Jurkat, Clone E6-1 (cell line): ENCODE results near the gene INAFM1. TPM values are rescaled to one million over a fixed set of nuclear protein-coding genes. Genes with fewer than 3 reads are reported as not detected.

Experiments
- DNase-seq: peaks from one replicate; pipeline ENCODE4 v3.0.0-alpha.2; 2011; ENCODE audit warnings: low read depth, low spot score
- H3K4me3 ChIP-seq: 2 replicates; pipeline ENCODE4 v1.5.1; 2011; ENCODE audit warnings: mild to moderate bottlenecking, low read length, control low read depth, moderate library complexity
- polyA plus RNA-seq: library from polyadenylated mRNA; unstranded; fragments of >200 nt; gene quantifications from one replicate; pipeline ENCODE4 v1.2.1, GENCODE V29; 2012; ENCODE audit warnings: missing spikeins; ENCODE audit not compliant: insufficient read length, insufficient read depth

The INAFM1 gene
- polyA plus RNA-seq, result 7.2 TPM

DNA sequence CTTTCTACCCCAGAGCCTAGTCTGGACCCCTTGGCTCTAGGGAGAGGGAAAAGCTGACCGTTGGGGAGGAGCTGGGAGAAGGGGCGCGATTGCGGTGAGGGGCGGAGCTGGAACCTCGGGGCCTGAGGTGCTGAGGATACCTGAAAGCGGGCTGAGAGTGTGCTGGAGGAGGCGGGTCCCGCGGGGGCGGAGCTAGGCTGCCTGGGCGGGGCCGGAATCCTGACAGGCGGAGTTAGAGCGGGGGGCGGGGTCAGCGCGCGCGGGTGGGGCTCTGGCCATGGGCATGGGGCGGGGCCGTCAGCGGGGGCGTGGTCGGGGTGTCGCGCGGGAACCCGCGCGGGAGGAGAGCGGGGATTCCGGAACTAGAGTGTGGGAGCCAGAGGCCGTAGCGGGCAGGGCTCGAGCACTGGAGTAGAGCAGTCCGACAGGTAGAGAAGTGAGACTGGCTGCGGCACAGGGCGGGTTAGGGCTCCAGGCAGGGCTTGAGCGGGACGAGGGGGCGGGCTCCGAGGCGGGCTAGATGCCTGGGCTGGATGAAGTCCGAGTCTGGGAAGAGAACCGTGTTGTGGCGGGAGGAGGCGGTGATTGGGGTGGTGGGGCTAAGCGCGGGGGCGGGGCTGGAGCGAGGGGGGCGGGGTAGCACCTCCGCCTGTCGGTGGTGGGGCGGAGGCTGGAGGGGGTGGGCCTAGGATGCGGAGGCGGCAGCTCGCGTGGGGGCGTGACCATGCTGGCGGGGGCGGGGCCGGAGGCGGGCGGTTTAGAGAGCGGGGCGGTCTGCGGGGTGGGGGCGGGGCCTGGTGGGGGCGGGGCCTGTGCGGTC lies at the start of gene INAFM1:
TSS of gene INAFM1 (plus strand) at position 815 of the 820 bp plus-strand sequence. CDS start 35 bp downstream, outside the sequence.
- H3K4me3 ChIP-seq, result peak within 1 kb of the TSS; percentile 86
- peak; percentile 85 for DNase-seq

GRCh38 chr19:47225746-47226425 lies 48.8 kb upstream of the INAFM1 start:
- peak overlapping the region; percentile 48 for H3K4me3 ChIP-seq
- DNase-seq, result peak; percentile 72

DNA sequence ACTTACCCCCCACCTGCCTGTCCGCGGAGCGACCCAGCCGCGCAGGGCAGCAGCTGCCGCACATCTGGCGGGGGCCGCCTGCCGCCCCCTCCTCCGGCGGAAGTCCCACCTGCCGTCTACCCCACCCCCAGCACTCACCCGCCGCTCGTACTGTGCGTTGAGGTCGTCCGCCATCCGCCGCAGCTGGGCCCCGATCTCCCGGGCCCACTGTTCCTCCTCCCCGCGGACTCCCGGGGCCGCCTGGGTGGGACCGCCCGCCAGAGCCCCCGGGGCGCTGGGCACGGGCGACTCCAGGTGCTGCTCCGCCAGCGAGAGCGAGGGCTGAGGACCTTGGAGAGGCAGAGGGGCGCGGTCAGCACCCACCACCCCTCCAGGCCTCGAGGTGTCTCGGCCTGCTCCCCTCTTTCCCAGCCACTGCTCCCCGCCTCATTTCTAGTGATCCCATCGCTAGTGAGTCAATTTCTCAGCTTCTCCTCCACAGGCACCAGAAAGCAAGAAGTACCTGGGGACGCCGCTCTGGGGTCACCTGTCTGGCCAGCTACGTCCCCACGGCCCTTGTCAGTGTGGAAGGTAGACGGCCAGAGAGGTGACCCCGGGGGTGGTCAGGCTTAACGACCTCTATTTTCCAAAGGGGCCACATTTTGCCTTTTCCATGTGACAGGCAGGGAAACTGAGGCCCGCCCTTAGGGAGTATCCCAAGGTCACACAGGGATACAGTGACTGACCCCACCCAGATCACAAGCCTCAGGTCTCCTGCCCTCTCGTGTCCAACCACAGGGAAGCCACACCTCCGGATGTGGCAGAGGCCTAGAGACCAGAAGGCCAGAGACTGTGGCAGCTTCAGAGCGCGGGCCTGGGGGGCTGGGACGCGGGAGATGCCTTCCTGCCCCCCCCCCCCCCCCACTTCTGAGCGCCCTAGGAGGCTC lies 48.0 kb upstream of the INAFM1 start:
- DNase-seq, result peak; percentile 68
- peak overlapping the region; percentile 48 for H3K4me3 ChIP-seq

DNA sequence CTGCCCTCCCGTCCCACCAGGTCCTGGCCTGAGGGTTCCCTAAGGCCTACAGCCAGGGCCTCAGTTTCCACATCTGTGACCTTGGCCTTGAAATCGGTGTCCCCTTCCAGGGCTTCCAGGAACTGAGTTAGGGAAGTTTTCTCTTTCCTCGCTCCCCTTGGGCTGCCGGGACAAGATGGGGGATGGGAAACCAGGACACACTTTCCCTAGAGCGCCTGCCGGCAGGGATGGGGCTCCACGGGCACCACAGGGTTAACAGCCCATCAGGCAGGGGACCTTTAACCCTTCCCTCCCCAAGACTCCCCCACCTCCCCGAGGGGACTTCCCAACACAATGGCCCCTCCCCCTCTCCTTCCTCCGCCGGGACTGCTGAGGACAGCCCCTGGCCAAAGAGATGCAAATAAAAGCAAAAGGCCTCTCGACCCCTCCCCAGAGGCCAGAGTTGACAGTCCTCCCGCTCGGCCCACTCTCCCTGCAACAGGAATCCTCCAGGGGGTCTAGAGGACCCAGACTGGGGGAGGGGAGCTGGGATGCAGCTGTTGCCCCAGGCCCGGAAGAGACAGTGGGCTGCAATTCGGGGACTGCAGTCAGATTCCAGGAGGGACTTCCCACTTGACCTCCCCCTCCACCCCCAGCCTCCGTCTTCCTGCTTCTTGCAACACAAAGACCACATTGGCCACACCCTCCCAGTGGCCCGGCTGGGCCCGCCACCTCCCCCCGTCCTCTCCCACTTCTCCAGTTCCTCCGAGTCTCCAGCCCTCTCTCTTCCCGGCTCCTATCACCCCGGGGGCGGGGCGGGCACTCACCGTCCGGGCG lies 47.1 kb upstream of the INAFM1 start:
- no peak for DNase-seq
- H3K4me3 ChIP-seq, result peak overlapping the region; percentile 48

- no peak for DNase-seq
- H3K4me3 ChIP-seq, result no peak overlapping the region
Observed at GRCh38 chr19:47228168-47228936, 46.3 kb upstream of the INAFM1 start.

GRCh38 chr19:47228937-47229675 lies 45.6 kb upstream of the INAFM1 start:
- DNase-seq, result no peak
- peak overlapping the region; percentile 56 for H3K4me3 ChIP-seq

DNA sequence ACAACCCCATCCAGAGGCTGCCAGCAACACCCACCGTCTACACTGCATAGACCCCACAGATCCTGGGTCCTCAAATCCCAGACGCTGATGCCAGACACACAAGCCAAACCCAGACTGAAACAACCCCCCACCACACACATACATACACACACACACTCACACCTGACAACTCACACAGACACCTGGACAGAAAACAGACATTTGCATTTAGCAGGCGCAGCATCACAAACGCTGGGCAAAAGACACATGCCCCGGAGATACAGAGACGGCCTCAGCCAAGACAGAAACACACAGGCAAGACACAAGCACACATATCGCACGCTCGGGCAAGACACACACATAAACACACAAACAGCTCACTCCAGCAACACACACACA lies 45.0 kb upstream of the INAFM1 start:
- DNase-seq, result no peak
- peak overlapping the region; percentile 56 for H3K4me3 ChIP-seq

- peak overlapping the region; percentile 58 for H3K4me3 ChIP-seq
- DNase-seq, result no peak
Observed at GRCh38 chr19:47230054-47230920, 44.4 kb upstream of the INAFM1 start.

GRCh38 chr19:47230921-47231214 lies 43.8 kb upstream of the INAFM1 start, which contains the start of gene BBC3:
BBC3 (minus strand) TSS chr19:47231199; CDS start chr19:47228431, 2,768 bp downstream.
- no peak for DNase-seq
- peak within 1 kb of the TSS; percentile 58 for H3K4me3 ChIP-seq

- DNase-seq, result no peak
- H3K4me3 ChIP-seq, result peak overlapping the region; percentile 50
Observed at GRCh38 chr19:47231215-47232054, 43.2 kb upstream of the INAFM1 start.

- no peak overlapping the region for H3K4me3 ChIP-seq
- no peak for DNase-seq
Observed at GRCh38 chr19:47232422-47233211, 42.1 kb upstream of the INAFM1 start.

- DNase-seq, result no peak
- no peak overlapping the region for H3K4me3 ChIP-seq
Observed at GRCh38 chr19:47236072-47236675, 38.5 kb upstream of the INAFM1 start.

- H3K4me3 ChIP-seq, result no peak overlapping the region
- no peak for DNase-seq
Observed at GRCh38 chr19:47239152-47239551, 35.5 kb upstream of the INAFM1 start.

- H3K4me3 ChIP-seq, result no peak overlapping the region
- DNase-seq, result no peak
Observed at GRCh38 chr19:47239610-47240296, 34.9 kb upstream of the INAFM1 start.
